Measurements from ENCODE around the gene BPIFB3. TPM values are rescaled to one million over a fixed set of nuclear protein-coding genes. Genes with fewer than 3 reads are reported as not detected.

The BPIFB3 gene
- total and polyA plus RNA-seq, 2 experiments from 2014 or later: not detected

DNA sequence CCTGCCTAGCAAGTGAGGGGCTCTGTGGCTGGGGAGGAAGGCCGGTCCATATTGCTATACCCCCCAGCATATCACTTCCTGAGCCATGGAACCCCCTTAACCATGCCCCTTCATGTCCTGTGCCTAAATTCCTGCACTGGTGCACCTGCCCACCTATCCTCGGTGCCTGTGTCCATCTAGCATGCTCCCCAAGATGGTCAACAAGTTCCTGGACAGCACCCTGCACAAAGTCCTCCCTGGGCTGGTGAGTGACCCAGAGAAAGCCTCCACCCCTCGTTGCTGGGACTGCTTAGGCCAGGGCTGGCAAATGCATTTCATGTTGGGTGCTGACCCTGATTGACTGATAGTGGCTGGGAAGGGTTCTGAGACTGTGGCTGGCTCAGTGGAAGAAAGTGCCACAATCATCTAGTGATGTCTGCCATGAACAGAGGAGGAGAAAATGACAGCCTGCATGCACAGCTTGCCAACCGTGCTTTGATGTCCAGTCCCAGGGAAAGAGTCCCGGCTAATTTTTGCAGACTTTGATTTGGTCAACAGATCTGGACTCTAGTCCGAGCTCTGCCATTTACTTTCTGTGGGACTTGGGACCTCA is 18.7 kb upstream of the BPIFB3 start (continued):
- TF ChIP-seq ETS1 (IDR thresholded peaks at IDR 0.05) (no peak), STAT1 (IDR thresholded peaks at IDR 0.05; ENCODE audit: unreplicated experiment) (no peak), EZH2 (IDR thresholded peaks at IDR 0.05; ENCODE audit: low read depth, unreplicated experiment) (no peak), ZNF331 (CRISPR knock-in tag; IDR thresholded peaks at IDR 0.05; ENCODE audit: low read depth) (no peak), NANOG (IDR thresholded peaks at IDR 0.05; ENCODE audit: borderline replicate concordance) (no peak), ZNF114 (CRISPR knock-in tag; IDR thresholded peaks at IDR 0.05) (no peak), CREB1 (CRISPR knock-in tag; IDR thresholded peaks at IDR 0.05; ENCODE audit: low read depth) (no peak), REST (IDR thresholded peaks at IDR 0.05; ENCODE audit: unreplicated experiment) (no peak), POLR2AphosphoS5 (IDR thresholded peaks at IDR 0.05; ENCODE audit: low read depth) (no peak)
- TF ChIP-seq, protein P1, sequence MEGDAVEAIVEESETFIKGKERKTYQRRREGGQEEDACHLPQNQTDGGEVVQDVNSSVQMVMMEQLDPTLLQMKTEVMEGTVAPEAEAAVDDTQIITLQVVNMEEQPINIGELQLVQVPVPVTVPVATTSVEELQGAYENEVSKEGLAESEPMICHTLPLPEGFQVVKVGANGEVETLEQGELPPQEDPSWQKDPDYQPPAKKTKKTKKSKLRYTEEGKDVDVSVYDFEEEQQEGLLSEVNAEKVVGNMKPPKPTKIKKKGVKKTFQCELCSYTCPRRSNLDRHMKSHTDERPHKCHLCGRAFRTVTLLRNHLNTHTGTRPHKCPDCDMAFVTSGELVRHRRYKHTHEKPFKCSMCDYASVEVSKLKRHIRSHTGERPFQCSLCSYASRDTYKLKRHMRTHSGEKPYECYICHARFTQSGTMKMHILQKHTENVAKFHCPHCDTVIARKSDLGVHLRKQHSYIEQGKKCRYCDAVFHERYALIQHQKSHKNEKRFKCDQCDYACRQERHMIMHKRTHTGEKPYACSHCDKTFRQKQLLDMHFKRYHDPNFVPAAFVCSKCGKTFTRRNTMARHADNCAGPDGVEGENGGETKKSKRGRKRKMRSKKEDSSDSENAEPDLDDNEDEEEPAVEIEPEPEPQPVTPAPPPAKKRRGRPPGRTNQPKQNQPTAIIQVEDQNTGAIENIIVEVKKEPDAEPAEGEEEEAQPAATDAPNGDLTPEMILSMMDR (conservative IDR thresholded peaks at IDR 0.05; ENCODE audit: low read depth in 2 of 2): no peak

DNA sequence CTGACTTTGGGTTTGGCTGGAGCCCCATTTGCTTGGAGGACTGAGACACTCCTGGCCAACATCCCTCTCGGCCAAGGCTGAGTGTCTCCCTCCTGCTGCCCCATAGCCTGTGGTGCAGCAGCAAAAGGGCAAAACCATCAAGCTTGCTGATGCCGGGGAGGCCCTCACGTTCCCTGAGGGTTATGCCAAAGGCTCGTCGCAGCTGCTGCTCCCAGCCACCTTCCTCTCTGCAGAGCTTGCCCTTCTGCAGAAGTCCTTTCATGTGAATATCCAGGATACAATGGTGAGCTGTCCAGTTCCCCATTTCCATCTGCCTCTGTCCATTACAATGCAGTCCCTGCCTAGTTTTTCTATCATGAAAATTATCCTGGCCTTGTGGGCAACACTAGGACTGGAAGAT is 16.2 kb upstream of the BPIFB3 start:
- no peaks in the 10 kb centered on the region for H4K20me1 ChIP-seq (replicated peaks; ENCODE audit: insufficient read depth)
- H3K27me3 ChIP-seq (ENCODE audit: insufficient read depth): no peaks in the 10 kb centered on the region
- H3K79me2 ChIP-seq (replicated peaks; ENCODE audit: insufficient read depth): no peaks in the 10 kb centered on the region
- no peak overlapping the region for H3K27ac Mint-ChIP-seq
- no peak overlapping the region for H3K27ac ChIP-seq (ENCODE audit: low read depth)
- no peak overlapping the region for H3K4me3 Mint-ChIP-seq
- H3K36me3 Mint-ChIP-seq (ENCODE audit: low read depth): no peaks in the 10 kb centered on the region
- no peak for DNase-seq (ENCODE audit: low spot score)
- H3F3A ChIP-seq (replicated peaks; ENCODE audit: low read depth): no peaks in the 10 kb centered on the region
- no peaks in the 10 kb centered on the region for H3K4me1 Mint-ChIP-seq
- peaks cover 11% of the 10 kb centered on the region for H3K27me3 Mint-ChIP-seq (ENCODE audit: insufficient read depth, low read depth, poor library complexity)
- H3K4me2 ChIP-seq: no peak overlapping the region
- H3K4me1 ChIP-seq (ENCODE audit: insufficient read depth): no peaks in the 10 kb centered on the region
- TF ChIP-seq ETS1 (IDR thresholded peaks at IDR 0.05) (no peak), JUNB (IDR thresholded peaks at IDR 0.05; ENCODE audit: unreplicated experiment) (no peak)
- H3K9me2 ChIP-seq (ENCODE audit: insufficient read depth): peaks cover 2% of the 10 kb centered on the region; the same call in 1 of the 2 replicates
- no peak overlapping the region for H3K4me3 ChIP-seq
- H3K36me3 ChIP-seq (ENCODE audit: insufficient read depth): no peaks in the 10 kb centered on the region
- ATAC-seq: no peak
- H2AFZ ChIP-seq: no peak overlapping the region
- 0 out of 3 replicates have a peak, but pooled peaks cover 3% of the 10 kb centered on the region for H3K9me3 Mint-ChIP-seq

Measured in GM23338 (cell line).